T-cell (primary cell): ENCODE results near the gene PRKCZ. TPM values are rescaled to one million over a fixed set of nuclear protein-coding genes. Genes with fewer than 3 reads are reported as not detected.

Source experiments
- ATAC-seq, 4 experiments: fragments of 200-7000 bp in 3 of 4; fragments of 150-1000 bp in 1 of 4; cut with Tn5 transposase; replicated peaks in 1 of 4; 1 replicate in 3 of 4; 2 replicates in 1 of 4; pipeline ENCODE4 v1.10.0; 2021; ENCODE audit warnings: moderate library complexity in 3 of 4, mild to moderate bottlenecking in 2 of 4, moderate number of reproducible peaks in 1 of 4
- CTCF ChIA-PET, 2 donors: fragments of 300-600 bp; sonication (Branson Sonifier 250); formaldehyde crosslinking; loops; one replicate each; lab custom pipeline; 2022; ENCODE audit warnings: antibody characterized with exemption in 2 of 2; lab: Charles Lee
- POLR2A ChIA-PET, 2 donors: fragments of 300-600 bp; sonication (Branson Sonifier 250); formaldehyde crosslinking; loops; one replicate each; lab custom pipeline; 2022; ENCODE audit warnings: antibody characterized with exemption in 2 of 2; lab: Charles Lee
- DNase-seq, 35 experiments: peaks; one replicate each; pipeline versions ENCODE4 v3.0.0 to v3.0.0-alpha.2; 2013 to 2023
- H3K27ac ChIP-seq: one replicate; pipeline ENCODE4 v1.5.1; 2013; ENCODE audit warnings: low read length
- H3K27me3 ChIP-seq, 2 experiments: replicated peaks in 1 of 2; 1 replicate in 1 of 2; 2 replicates in 1 of 2; pipeline versions ENCODE4 v1.6.1 to v1.7.0; 2013; ENCODE audit warnings: low read length in 1 of 2, mixed read lengths in 1 of 2; ENCODE audit not compliant: control insufficient read depth in 2 of 2, insufficient read depth in 2 of 2; ENCODE audit errors: extremely low read depth in 1 of 2
- H3K36me3 ChIP-seq, 2 donors: 1 replicate in 1 of 2; 2 replicates in 1 of 2; pipeline versions ENCODE4 v1.6.1 to v1.7.0; 2013; ENCODE audit warnings: low read length in 1 of 2; ENCODE audit not compliant: control insufficient read depth in 2 of 2, insufficient read depth in 1 of 2; ENCODE audit errors: extremely low read depth in 1 of 2
- H3K4me1 ChIP-seq, 2 experiments: 1 replicate in 1 of 2; 2 replicates in 1 of 2; pipeline versions ENCODE4 v1.6.1 to v1.7.0; 2013; ENCODE audit warnings: low read length in 2 of 2, mixed read lengths in 1 of 2; ENCODE audit not compliant: insufficient read depth in 2 of 2, control insufficient read depth in 1 of 2; ENCODE audit errors: extremely low read depth in 1 of 2
- H3K4me3 ChIP-seq, 2 donors: 1 replicate in 1 of 2; 2 replicates in 1 of 2; pipeline versions ENCODE4 v1.5.1 to v1.7.0; 2013; ENCODE audit warnings: mild to moderate bottlenecking in 2 of 2, low read length in 1 of 2, moderate library complexity in 1 of 2; ENCODE audit not compliant: control insufficient read depth in 1 of 2; ENCODE audit errors: extremely low read depth in 1 of 2
- H3K9me3 ChIP-seq: 2 replicates; pipeline ENCODE4 v1.7.0; 2013
- H3K27ac Mint-ChIP-seq, 2 donors: one replicate each; pipeline ENCODE4 v1.8.0; 2020 to 2021; ENCODE audit warnings: mild to moderate bottlenecking in 2 of 2, mixed read lengths in 2 of 2
- H3K27me3 Mint-ChIP-seq, 2 donors: one replicate each; pipeline ENCODE4 v1.8.0; 2021 to 2022; ENCODE audit warnings: mixed read lengths in 2 of 2
- H3K36me3 Mint-ChIP-seq: one replicate; pipeline ENCODE4 v1.8.0; 2021; ENCODE audit warnings: mixed read lengths
- H3K4me1 Mint-ChIP-seq, 3 donors: one replicate each; pipeline ENCODE4 v1.8.0; 2020 to 2022; ENCODE audit warnings: mixed read lengths in 3 of 3, mild to moderate bottlenecking in 1 of 3
- H3K4me3 Mint-ChIP-seq, 3 donors: one replicate each; pipeline ENCODE4 v1.8.0; 2020 to 2022; ENCODE audit warnings: mild to moderate bottlenecking in 3 of 3, mixed read lengths in 3 of 3, moderate library complexity in 3 of 3
- H3K9me3 Mint-ChIP-seq, 3 donors: one replicate each; pipeline ENCODE4 v1.8.0; 2020 to 2022; ENCODE audit warnings: mixed read lengths in 3 of 3
- WGBS: methylation state at CpG from one replicate; pipeline ENCODE4 v1.1.5; 2013; ENCODE audit warnings: missing lambda C conversion rate; ENCODE audit not compliant: insufficient coverage; 5-methylcytosine and 5-hydroxymethylcytosine counted together
- total RNA-seq, 35 experiments: library from RNA in 6 of 35; stranded (reverse) in 6 of 35; fragments of 120-200 nt in 1 of 35; gene quantifications; one replicate each; pipeline versions ENCODE4 v1.2.1 to v1.2.4 and lab custom pipeline; 2013 to 2026

Gene PRKCZ
- total RNA-seq, 5 donors from 2014 or later (not counting 1 experiment from before 2014, with no cell fraction given) = 27.5 to 36.9 (median 31.0) TPM

GRCh38 chr1:2038229-2038628, 12.0 kb upstream of the PRKCZ start:
- CTCF ChIA-PET = no interaction called here
- no peak for ATAC-seq
- no peak for DNase-seq
- Histone ChIP-seq H3K36me3 (no peaks in the 10 kb centered on the region), H3K4me1 (no peaks in the 10 kb centered on the region), H3K4me3 (no peak overlapping the region), H3K9me3 (no peaks in the 10 kb centered on the region), H3K27me3 (peaks cover 0 to 29% of the 10 kb centered on the region in 2 experiments), H3K27ac (no peak overlapping the region)
- no peaks in the 10 kb centered on the region for H3K36me3 Mint-ChIP-seq
- H3K9me3 Mint-ChIP-seq = no peaks in the 10 kb centered on the region
- no peak overlapping the region for H3K27ac Mint-ChIP-seq
- POLR2A ChIA-PET = no interaction called here
- H3K4me1 Mint-ChIP-seq = no peaks in the 10 kb centered on the region
- H3K4me3 Mint-ChIP-seq = no peak overlapping the region
- peaks cover 0 to 3% of the 10 kb centered on the region in 2 donors for H3K27me3 Mint-ChIP-seq
- 85% methylated on average over 5 of the region's 8 CpGs for WGBS

GRCh38 chr1:2039251-2039650, 11.0 kb upstream of the PRKCZ start:
- ChIA-PET CTCF (interaction anchor here in 1 of 2 donors (0.5 kb wide), 1 partner anchor 1241 kb away, joined by 3 read pairs; no protein-coding TSS in a partner anchor), POLR2A (no interaction called here)
- Histone ChIP-seq H3K4me1 (peaks cover 0 to under 1% of the 10 kb centered on the region in 2 experiments), H3K27ac (no peak overlapping the region), H3K4me3 (no peak overlapping the region), H3K27me3 (peaks cover 0 to 29% of the 10 kb centered on the region in 2 experiments), H3K36me3 (no peaks in the 10 kb centered on the region), H3K9me3 (no peaks in the 10 kb centered on the region)
- H3K4me3 Mint-ChIP-seq = no peak overlapping the region
- H3K4me1 Mint-ChIP-seq = peaks cover 2 to 5% (median 3%) of the 10 kb centered on the region in 3 donors
- ATAC-seq = no peak
- no peak overlapping the region for H3K27ac Mint-ChIP-seq
- no peaks in the 10 kb centered on the region for H3K36me3 Mint-ChIP-seq
- WGBS = 82% methylated on average over 3 of the region's 8 CpGs
- no peaks in the 10 kb centered on the region for H3K27me3 Mint-ChIP-seq
- no peaks in the 10 kb centered on the region for H3K9me3 Mint-ChIP-seq
- DNase-seq = no peak

GRCh38 chr1:2041305-2041704, 8.9 kb upstream of the PRKCZ start:
- WGBS = 89% methylated on average over 8 of the region's 15 CpGs
- Mint-ChIP-seq H3K4me1 (peaks cover 10 to 14% (median 13%) of the 10 kb centered on the region in 3 donors), H3K4me3 (no peak overlapping the region), H3K27me3 (no peaks in the 10 kb centered on the region), H3K9me3 (no peaks in the 10 kb centered on the region), H3K36me3 (no peaks in the 10 kb centered on the region), H3K27ac (no peak overlapping the region)
- DNase-seq = no peak
- no peak for ATAC-seq
- H3K27ac ChIP-seq = no peak overlapping the region
- H3K27me3 ChIP-seq = peaks cover 0 to 32% of the 10 kb centered on the region in 2 experiments
- POLR2A ChIA-PET = no interaction called here
- H3K4me3 ChIP-seq = no peak overlapping the region
- CTCF ChIA-PET = no interaction called here
- H3K36me3 ChIP-seq = no peaks in the 10 kb centered on the region
- peaks cover 2 to 18% of the 10 kb centered on the region in 2 experiments for H3K4me1 ChIP-seq
- H3K9me3 ChIP-seq = no peaks in the 10 kb centered on the region

- POLR2A ChIA-PET = interaction anchor here in 1 of 2 donors (0.6 kb wide), 1 partner anchor 93 kb away, joined by 3 read pairs; no protein-coding TSS in a partner anchor
Observed at GRCh38 chr1:2041887-2042286, 8.3 kb upstream of the PRKCZ start.

GRCh38 chr1:2042830-2043773, 7.1 kb upstream of the PRKCZ start:
- no peak for ATAC-seq
- H3K4me3 ChIP-seq = no peak overlapping the region
- 82% methylated on average over 37 of the region's 41 CpGs for WGBS
- no peaks in the 10 kb centered on the region for H3K9me3 ChIP-seq
- Mint-ChIP-seq H3K4me1 (peaks cover 10 to 14% (median 13%) of the 10 kb centered on the region in 3 donors), H3K36me3 (no peaks in the 10 kb centered on the region), H3K27ac (no peak overlapping the region), H3K9me3 (no peaks in the 10 kb centered on the region), H3K27me3 (peaks cover under 1 to 3% of the 10 kb centered on the region in 2 donors), H3K4me3 (no peak overlapping the region)
- POLR2A ChIA-PET = interaction anchor here in 1 of 2 donors (0.6 kb wide), 1 partner anchor 95 kb away, joined by 3 read pairs; no protein-coding TSS in a partner anchor
- H3K27ac ChIP-seq = no peak overlapping the region
- peaks cover 2 to 22% of the 10 kb centered on the region in 2 experiments for H3K4me1 ChIP-seq
- DNase-seq = no peak
- CTCF ChIA-PET = no interaction called here
- H3K27me3 ChIP-seq = peaks cover 0 to 43% of the 10 kb centered on the region in 2 experiments
- no peaks in the 10 kb centered on the region for H3K36me3 ChIP-seq

More at GRCh38 chr1:2041887-2042286, 8.3 kb upstream of the PRKCZ start:
- H3K4me1 Mint-ChIP-seq = peaks cover 10 to 14% (median 13%) of the 10 kb centered on the region in 3 donors
- no peaks in the 10 kb centered on the region for H3K36me3 Mint-ChIP-seq
- H3K4me3 ChIP-seq = no peak overlapping the region
- no peaks in the 10 kb centered on the region for H3K9me3 Mint-ChIP-seq
- no peak overlapping the region for H3K27ac Mint-ChIP-seq
- WGBS = no CpG with 5 or more reads among the region's 4 CpGs
- CTCF ChIA-PET = interaction anchor here in 1 of 2 donors (0.6 kb wide), 1 partner anchor 31 kb away, joined by 3 read pairs; no protein-coding TSS in a partner anchor
- DNase-seq (no peak), ATAC-seq (no peak)
- H3K27me3 ChIP-seq = peaks cover 0 to 36% of the 10 kb centered on the region in 2 experiments
- no peaks in the 10 kb centered on the region for H3K9me3 ChIP-seq
- H3K27ac ChIP-seq = no peak overlapping the region
- H3K4me1 ChIP-seq = peaks cover 2 to 22% of the 10 kb centered on the region in 2 experiments
- H3K27me3 Mint-ChIP-seq = no peaks in the 10 kb centered on the region
- no peak overlapping the region for H3K4me3 Mint-ChIP-seq
- H3K36me3 ChIP-seq = no peaks in the 10 kb centered on the region

GRCh38 chr1:2043886-2044285, 6.3 kb upstream of the PRKCZ start:
- ChIA-PET POLR2A (no interaction called here), CTCF (no interaction called here)
- peaks cover 4 to 7% of the 10 kb centered on the region in 2 donors for H3K27me3 Mint-ChIP-seq
- H3K36me3 Mint-ChIP-seq = no peaks in the 10 kb centered on the region
- no peak overlapping the region for H3K27ac Mint-ChIP-seq
- no peak for DNase-seq
- 90% methylated on average over 4 of the region's 4 CpGs for WGBS
- Histone ChIP-seq H3K36me3 (no peaks in the 10 kb centered on the region), H3K4me3 (no peak overlapping the region), H3K27me3 (peaks cover 0 to 49% of the 10 kb centered on the region in 2 experiments), H3K4me1 (peaks cover 2 to 22% of the 10 kb centered on the region in 2 experiments), H3K27ac (no peak overlapping the region), H3K9me3 (no peaks in the 10 kb centered on the region)
- ATAC-seq = no peak
- H3K4me3 Mint-ChIP-seq = peak overlapping the region in 1 of 3 donors; percentile 42
- no peaks in the 10 kb centered on the region for H3K9me3 Mint-ChIP-seq
- H3K4me1 Mint-ChIP-seq = peaks cover 10 to 19% (median 16%) of the 10 kb centered on the region in 3 donors
